Neural crest cell (in vitro differentiated cells): Measurements from ENCODE around the gene MED8. TPM values are rescaled to one million over a fixed set of nuclear protein-coding genes. Genes with fewer than 3 reads are reported as not detected.

Source experiments
- DNase-seq: peaks from one replicate; pipeline ENCODE4 v3.0.0; 2021; ENCODE audit warnings: low read depth, mixed read lengths, low spot score
- H3K27ac Mint-ChIP-seq: one replicate; pipeline ENCODE4 v1.8.0; 2021; ENCODE audit warnings: mild to moderate bottlenecking, mixed read lengths; ENCODE audit not compliant: unreplicated experiment
- H3K27me3 Mint-ChIP-seq: 2 replicates; pipeline ENCODE4 v1.8.0; 2021; ENCODE audit warnings: low read depth, mild to moderate bottlenecking, mixed read lengths
- H3K36me3 Mint-ChIP-seq: 2 replicates; pipeline ENCODE4 v1.8.0; 2021; ENCODE audit warnings: low read depth, mild to moderate bottlenecking, mixed read lengths
- H3K4me1 Mint-ChIP-seq: 2 replicates; pipeline ENCODE4 v1.8.0; 2021; ENCODE audit warnings: mixed read lengths
- H3K4me3 Mint-ChIP-seq: one replicate; pipeline ENCODE4 v1.8.0; 2021; ENCODE audit warnings: mild to moderate bottlenecking, mixed read lengths
- H3K9me3 Mint-ChIP-seq: 2 replicates; pipeline ENCODE4 v1.8.0; 2021; ENCODE audit warnings: mixed read lengths
- total RNA-seq: library from RNA; stranded (reverse); gene quantifications from 2 replicates; pipeline ENCODE4 v1.2.1, GENCODE V29; 2021
- TF ChIP-seq, protein P1 (sequence below): fragments of 200-600 bp; sonication (generic); conservative IDR thresholded peaks from 2 replicates; pipeline ENCODE4 v1.5.0; 2021; ENCODE audit warnings: antibody characterized with exemption, mild to moderate bottlenecking

MED8 gene
- total RNA-seq, 1 donor from 2014 or later: 33.9 TPM

DNA sequence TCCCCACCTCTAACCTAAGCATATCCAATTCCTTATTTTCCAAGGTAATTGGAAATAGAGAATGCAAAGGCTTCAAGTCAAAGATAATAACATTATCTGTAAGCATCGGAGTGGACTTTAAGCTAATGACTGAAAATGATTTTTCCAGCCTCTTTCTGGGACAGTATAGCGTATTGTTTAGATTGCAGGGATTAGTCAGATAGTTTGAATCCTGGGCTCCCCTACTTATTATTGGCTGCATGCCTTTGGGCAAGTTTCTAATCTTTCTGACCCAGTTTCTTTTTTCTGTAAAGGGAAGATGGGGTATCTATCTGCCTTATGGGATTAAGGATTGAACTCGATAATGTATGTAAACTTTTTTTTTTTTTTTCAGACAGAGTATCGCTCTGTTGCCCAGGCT is 32.3 kb downstream of the MED8 start:
- peaks cover 23% of the 10 kb centered on the region for H3K36me3 Mint-ChIP-seq
- TF ChIP-seq, protein P1, sequence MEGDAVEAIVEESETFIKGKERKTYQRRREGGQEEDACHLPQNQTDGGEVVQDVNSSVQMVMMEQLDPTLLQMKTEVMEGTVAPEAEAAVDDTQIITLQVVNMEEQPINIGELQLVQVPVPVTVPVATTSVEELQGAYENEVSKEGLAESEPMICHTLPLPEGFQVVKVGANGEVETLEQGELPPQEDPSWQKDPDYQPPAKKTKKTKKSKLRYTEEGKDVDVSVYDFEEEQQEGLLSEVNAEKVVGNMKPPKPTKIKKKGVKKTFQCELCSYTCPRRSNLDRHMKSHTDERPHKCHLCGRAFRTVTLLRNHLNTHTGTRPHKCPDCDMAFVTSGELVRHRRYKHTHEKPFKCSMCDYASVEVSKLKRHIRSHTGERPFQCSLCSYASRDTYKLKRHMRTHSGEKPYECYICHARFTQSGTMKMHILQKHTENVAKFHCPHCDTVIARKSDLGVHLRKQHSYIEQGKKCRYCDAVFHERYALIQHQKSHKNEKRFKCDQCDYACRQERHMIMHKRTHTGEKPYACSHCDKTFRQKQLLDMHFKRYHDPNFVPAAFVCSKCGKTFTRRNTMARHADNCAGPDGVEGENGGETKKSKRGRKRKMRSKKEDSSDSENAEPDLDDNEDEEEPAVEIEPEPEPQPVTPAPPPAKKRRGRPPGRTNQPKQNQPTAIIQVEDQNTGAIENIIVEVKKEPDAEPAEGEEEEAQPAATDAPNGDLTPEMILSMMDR: no peak

GRCh38 chr1:43354936-43355335 is 34.7 kb downstream of the MED8 start:
- H3K4me3 Mint-ChIP-seq: peak overlapping the region; percentile 23
- no peaks in the 10 kb centered on the region for H3K27me3 Mint-ChIP-seq
- no peak overlapping the region for H3K27ac Mint-ChIP-seq
- H3K4me1 Mint-ChIP-seq: peaks cover 25% of the 10 kb centered on the region
- peaks cover 3% of the 10 kb centered on the region for H3K9me3 Mint-ChIP-seq
- no peak for DNase-seq
- TF ChIP-seq, protein P1: no peak
- peaks cover 9% of the 10 kb centered on the region for H3K36me3 Mint-ChIP-seq

More for the DNA sequence above, 32.3 kb downstream of the MED8 start:
- DNase-seq: no peak
- Mint-ChIP-seq H3K4me3 (peak overlapping the region; percentile 74), H3K27me3 (no peaks in the 10 kb centered on the region), H3K27ac (no peak overlapping the region), H3K9me3 (peaks cover 3% of the 10 kb centered on the region), H3K4me1 (peaks cover 45% of the 10 kb centered on the region)

DNA sequence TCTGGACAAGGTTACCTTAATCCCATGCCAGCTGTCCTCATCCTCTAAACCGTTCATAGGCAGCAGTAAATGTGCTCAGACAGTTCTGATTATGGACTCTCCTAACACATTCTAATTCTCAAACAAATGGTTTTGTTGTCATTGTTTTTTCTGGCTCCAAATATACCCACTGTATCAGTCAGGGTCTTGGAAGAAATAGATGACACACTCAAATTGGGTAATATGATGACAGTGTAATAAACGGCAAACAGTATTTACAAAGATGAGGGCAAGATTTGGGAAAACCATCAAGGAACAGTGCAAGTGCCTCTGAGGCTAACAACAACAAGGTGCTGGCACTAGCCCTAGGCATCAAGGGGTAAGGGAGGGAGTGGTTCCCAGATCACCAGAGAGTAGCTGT is 35.1 kb downstream of the MED8 start:
- peaks cover 25% of the 10 kb centered on the region for H3K4me1 Mint-ChIP-seq
- H3K9me3 Mint-ChIP-seq: peaks cover 3% of the 10 kb centered on the region
- H3K27me3 Mint-ChIP-seq: no peaks in the 10 kb centered on the region
- TF ChIP-seq, protein P1: no peak
- DNase-seq: no peak
- H3K27ac Mint-ChIP-seq: no peak overlapping the region
- peaks cover 4% of the 10 kb centered on the region for H3K36me3 Mint-ChIP-seq
- peak overlapping the region; percentile 23 for H3K4me3 Mint-ChIP-seq

DNA sequence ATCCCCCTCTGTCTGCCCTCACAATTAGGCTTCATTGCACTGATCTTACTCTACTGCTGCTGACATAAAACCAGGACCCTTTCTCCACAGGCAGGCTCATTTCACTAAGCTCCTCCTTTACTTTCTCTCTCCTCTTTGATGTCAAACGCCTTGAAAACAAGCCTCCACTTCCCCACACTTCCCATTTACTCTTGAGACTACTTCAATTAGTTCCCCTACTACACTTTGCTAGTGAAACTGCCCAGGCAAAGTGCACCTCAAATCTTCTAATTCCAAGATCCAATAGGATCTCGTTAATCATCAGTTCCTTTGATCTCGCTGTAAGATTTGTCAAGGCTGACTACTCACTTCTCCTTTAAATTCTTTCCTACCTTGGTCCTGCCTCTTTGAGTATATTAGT is 36.7 kb downstream of the MED8 start:
- H3K4me3 Mint-ChIP-seq: peak overlapping the region; percentile 16
- no peak for DNase-seq
- peaks cover 3% of the 10 kb centered on the region for H3K9me3 Mint-ChIP-seq
- TF ChIP-seq, protein P1: no peak
- peaks cover 21% of the 10 kb centered on the region for H3K4me1 Mint-ChIP-seq
- H3K36me3 Mint-ChIP-seq: peaks cover 3% of the 10 kb centered on the region
- H3K27me3 Mint-ChIP-seq: peaks cover 10% of the 10 kb centered on the region
- no peak overlapping the region for H3K27ac Mint-ChIP-seq

- Mint-ChIP-seq H3K36me3 (peaks cover 3% of the 10 kb centered on the region), H3K9me3 (peaks cover 3% of the 10 kb centered on the region), H3K4me1 (peaks cover 19% of the 10 kb centered on the region), H3K27me3 (peaks cover 14% of the 10 kb centered on the region), H3K27ac (no peak overlapping the region), H3K4me3 (peak overlapping the region; percentile 16)
- DNase-seq: no peak
- TF ChIP-seq, protein P1: no peak
These were observed 37.3 kb downstream of the MED8 start for GRCh38 chr1:43352351-43352705.
